Neuronal stem cell (in vitro differentiated cells): ENCODE data around the gene YWHAG.

Experiments
- DNase-seq: peaks from one replicate; pipeline ENCODE4 v3.0.0-alpha.2; 2013; ENCODE audit warnings: low spot score
- H2AFZ ChIP-seq: one replicate; pipeline ENCODE4 v1.6.1; 2013; ENCODE audit warnings: mild to moderate bottlenecking, low read length, inconsistent platforms
- H2AK5ac ChIP-seq: 2 replicates; pipeline ENCODE4 v1.6.1; 2013; ENCODE audit warnings: low read depth, mild to moderate bottlenecking, inconsistent platforms, low read length, moderate library complexity, mixed read lengths
- H2BK120ac ChIP-seq: 2 replicates; pipeline ENCODE4 v1.6.1; 2013; ENCODE audit warnings: low read depth, mild to moderate bottlenecking, inconsistent platforms, low read length, moderate library complexity, mixed read lengths
- H2BK12ac ChIP-seq: one replicate; pipeline ENCODE4 v1.6.1; 2013; ENCODE audit warnings: low read length, inconsistent platforms
- H2BK15ac ChIP-seq: 2 replicates; pipeline ENCODE4 v1.6.1; 2013; ENCODE audit warnings: mild to moderate bottlenecking, low read length, inconsistent platforms, mixed read lengths
- H2BK5ac ChIP-seq: one replicate; pipeline ENCODE4 v1.6.1; 2013; ENCODE audit warnings: inconsistent platforms, mild to moderate bottlenecking, low read length, moderate library complexity
- H3K14ac ChIP-seq: one replicate; pipeline ENCODE4 v1.6.1; 2013; ENCODE audit warnings: low read length, inconsistent platforms
- H3K18ac ChIP-seq: 2 replicates; pipeline ENCODE4 v1.6.1; 2013; ENCODE audit warnings: low read length, inconsistent platforms
- H3K23ac ChIP-seq: 2 replicates; pipeline ENCODE4 v1.6.1; 2013; ENCODE audit warnings: low read depth, mild to moderate bottlenecking, mixed read lengths, low read length, inconsistent platforms; ENCODE audit not compliant: poor library complexity
- H3K27ac ChIP-seq: replicated peaks from 3 replicates; pipeline ENCODE4 v1.5.1; 2013; ENCODE audit warnings: low read length, inconsistent platforms
- H3K27me3 ChIP-seq, 3 experiments: 2 replicates each; pipeline ENCODE4 v1.6.1; 2013; ENCODE audit warnings: low read length in 3 of 3, mild to moderate bottlenecking in 2 of 3, inconsistent platforms in 1 of 3, low read depth in 1 of 3, mixed read lengths in 1 of 3, moderate library complexity in 1 of 3; ENCODE audit not compliant: control insufficient read depth in 3 of 3, insufficient read depth in 3 of 3
- H3K36me3 ChIP-seq, 2 donors: replicated peaks in 1 of 2; 2 replicates each; pipeline ENCODE4 v1.6.1; 2013; ENCODE audit warnings: low read length in 2 of 2; ENCODE audit not compliant: control insufficient read depth in 2 of 2, insufficient read depth in 2 of 2
- H3K4ac ChIP-seq: 2 replicates; pipeline ENCODE4 v1.6.1; 2013; ENCODE audit warnings: inconsistent platforms, mild to moderate bottlenecking, low read length, moderate library complexity
- H3K4me1 ChIP-seq, 2 donors: 1 replicate in 1 of 2; 2 replicates in 1 of 2; pipeline ENCODE4 v1.6.1; 2013; ENCODE audit warnings: low read length in 2 of 2, low read depth in 1 of 2; ENCODE audit not compliant: control insufficient read depth in 2 of 2, insufficient read depth in 1 of 2
- H3K4me2 ChIP-seq: one replicate; pipeline ENCODE4 v1.6.1; 2013; ENCODE audit warnings: mild to moderate bottlenecking, low read length, inconsistent platforms; ENCODE audit not compliant: insufficient read depth, poor library complexity, severe bottlenecking
- H3K4me3 ChIP-seq, 2 donors: 2 replicates each; pipeline ENCODE4 v1.5.1; 2013; ENCODE audit warnings: low read length in 2 of 2, mild to moderate bottlenecking in 2 of 2, inconsistent platforms in 1 of 2, moderate library complexity in 1 of 2
- H3K79me1 ChIP-seq: one replicate; pipeline ENCODE4 v1.6.1; 2013; ENCODE audit warnings: low read depth, mild to moderate bottlenecking, inconsistent platforms, low read length, moderate library complexity
- H3K9ac ChIP-seq: one replicate; pipeline ENCODE4 v1.6.1; 2013; ENCODE audit warnings: mild to moderate bottlenecking, low read depth, low read length, inconsistent platforms; ENCODE audit not compliant: poor library complexity
- H3K9me3 ChIP-seq, 2 donors: replicated peaks in 1 of 2; 2 replicates each; pipeline versions ENCODE3 to v1.6.1; 2013; ENCODE audit warnings: low read length in 2 of 2, mild to moderate bottlenecking in 2 of 2, inconsistent platforms in 1 of 2, low read depth in 1 of 2, mixed read lengths in 1 of 2, moderate library complexity in 1 of 2; ENCODE audit not compliant: control insufficient read depth in 2 of 2, insufficient read depth in 1 of 2
- H4K8ac ChIP-seq: one replicate; pipeline ENCODE4 v1.6.1; 2013; ENCODE audit warnings: low read depth, mild to moderate bottlenecking, inconsistent platforms, low read length, moderate library complexity
- H4K91ac ChIP-seq: one replicate; pipeline ENCODE4 v1.6.1; 2013; ENCODE audit warnings: low read length, low read depth, mild to moderate bottlenecking, inconsistent platforms; ENCODE audit not compliant: poor library complexity
- WGBS, 2 donors: extraction: QIAGEN DNeasy Blood & Tissue Kit; methylation state at CpG; one replicate each; pipeline ENCODE4 v1.1.7; 2013; ENCODE audit warnings: missing lambda C conversion rate in 2 of 2, mixed read lengths in 1 of 2; ENCODE audit not compliant: insufficient read length in 2 of 2, insufficient replicate concordance in 1 of 2; ENCODE audit errors: extremely low coverage in 2 of 2; 5-methylcytosine and 5-hydroxymethylcytosine counted together

The YWHAG gene

GRCh38 chr7:76357475-76358010 is 1.2 kb downstream of the YWHAG start:
- Histone ChIP-seq H3K9me3 (peaks cover 2 to 34% of the 10 kb centered on the region in 2 donors), H3K4me3 (peak overlapping the region; percentile 72 to 95), H3K27me3 (no peaks in the 10 kb centered on the region), H2BK120ac (no peak overlapping the region), H2AFZ (no peak overlapping the region), H3K4me1 (peaks cover 6 to 9% of the 10 kb centered on the region in 2 donors), H2BK15ac (no peak overlapping the region), H4K91ac (no peak overlapping the region), H2BK5ac (no peak overlapping the region), H3K9ac (no peak overlapping the region), H3K23ac (no peak overlapping the region), H3K4me2 (peak overlapping the region; percentile 60), H3K14ac (no peak overlapping the region), H3K79me1 (peaks cover 3% of the 10 kb centered on the region), H3K36me3 (peaks cover 5 to 49% of the 10 kb centered on the region in 2 donors), H2AK5ac (no peak overlapping the region), H3K27ac (no peak overlapping the region), H3K18ac (no peak overlapping the region), H2BK12ac (no peak overlapping the region), H4K8ac (no peak overlapping the region), H3K4ac (no peak overlapping the region)
- no CpG with 5 or more reads among the region's 10 CpGs for WGBS, 2 donors
- DNase-seq: no peak

GRCh38 chr7:76356823-76357222 is 2.0 kb downstream of the YWHAG start:
- H4K8ac ChIP-seq: no peak overlapping the region
- no peak overlapping the region for H2BK12ac ChIP-seq
- H3K27ac ChIP-seq: no peak overlapping the region
- H2AK5ac ChIP-seq: no peak overlapping the region
- H2AFZ ChIP-seq: no peak overlapping the region
- no peak for DNase-seq
- peaks cover 6 to 9% of the 10 kb centered on the region in 2 donors for H3K4me1 ChIP-seq
- whole genome bisulfite sequencing, 2 donors: no CpG with 5 or more reads among the region's 6 CpGs
- H2BK120ac ChIP-seq: no peak overlapping the region
- H3K4ac ChIP-seq: no peak overlapping the region
- H3K27me3 ChIP-seq: no peaks in the 10 kb centered on the region
- no peak overlapping the region for H3K4me2 ChIP-seq
- peaks cover 5 to 42% of the 10 kb centered on the region in 2 donors for H3K9me3 ChIP-seq
- H3K36me3 ChIP-seq: peaks cover 7 to 57% of the 10 kb centered on the region in 2 donors
- H3K9ac ChIP-seq: no peak overlapping the region
- no peak overlapping the region for H2BK5ac ChIP-seq
- peaks cover 5% of the 10 kb centered on the region for H3K79me1 ChIP-seq
- no peak overlapping the region for H4K91ac ChIP-seq
- H3K14ac ChIP-seq: no peak overlapping the region
- H2BK15ac ChIP-seq: no peak overlapping the region
- peak overlapping the region in 1 of 2 donors; percentile 72 for H3K4me3 ChIP-seq
- no peak overlapping the region for H3K18ac ChIP-seq
- no peak overlapping the region for H3K23ac ChIP-seq

- no peak overlapping the region for H4K91ac ChIP-seq
- no peak overlapping the region for H2BK15ac ChIP-seq
- H3K79me1 ChIP-seq: peaks cover 5% of the 10 kb centered on the region
- no peak overlapping the region for H3K23ac ChIP-seq
- H3K9me3 ChIP-seq: peaks cover 7 to 49% of the 10 kb centered on the region in 2 donors
- no peak overlapping the region for H3K9ac ChIP-seq
- no peak overlapping the region for H3K4ac ChIP-seq
- H3K4me3 ChIP-seq: no peak overlapping the region
- H3K18ac ChIP-seq: no peak overlapping the region
- H3K4me2 ChIP-seq: no peak overlapping the region
- no peak overlapping the region for H2BK120ac ChIP-seq
- H2BK5ac ChIP-seq: no peak overlapping the region
- H3K36me3 ChIP-seq: peaks cover 10 to 64% of the 10 kb centered on the region in 2 donors
- DNase-seq: no peak
- H3K14ac ChIP-seq: no peak overlapping the region
- no peak overlapping the region for H2AK5ac ChIP-seq
- H2AFZ ChIP-seq: no peak overlapping the region
- H3K27me3 ChIP-seq: no peaks in the 10 kb centered on the region
- H3K27ac ChIP-seq: no peak overlapping the region
- H2BK12ac ChIP-seq: no peak overlapping the region
- peaks cover 6 to 9% of the 10 kb centered on the region in 2 donors for H3K4me1 ChIP-seq
- no CpG with 5 or more reads among the region's 4 CpGs for WGBS, 2 donors
- no peak overlapping the region for H4K8ac ChIP-seq
Measured at GRCh38 chr7:76356115-76356514, 2.7 kb downstream of the YWHAG start.

GRCh38 chr7:76354981-76355730 is 3.6 kb downstream of the YWHAG start:
- H2BK15ac ChIP-seq: no peak overlapping the region
- H2BK5ac ChIP-seq: no peak overlapping the region
- no peak overlapping the region for H4K8ac ChIP-seq
- no peak overlapping the region for H3K18ac ChIP-seq
- H3K9ac ChIP-seq: no peak overlapping the region
- H2AFZ ChIP-seq: no peak overlapping the region
- WGBS, 2 donors: no CpG with 5 or more reads among the region's 9 CpGs
- H2AK5ac ChIP-seq: no peak overlapping the region
- H3K79me1 ChIP-seq: peaks cover 5% of the 10 kb centered on the region
- no peak overlapping the region for H3K23ac ChIP-seq
- H3K27ac ChIP-seq: no peak overlapping the region
- no peak overlapping the region for H4K91ac ChIP-seq
- H3K36me3 ChIP-seq: peaks cover 13 to 73% of the 10 kb centered on the region in 2 donors
- H3K4me1 ChIP-seq: peaks cover 6 to 9% of the 10 kb centered on the region in 2 donors
- no peaks in the 10 kb centered on the region for H3K27me3 ChIP-seq
- H2BK120ac ChIP-seq: no peak overlapping the region
- no peak overlapping the region for H3K4me3 ChIP-seq
- H3K4ac ChIP-seq: no peak overlapping the region
- H3K9me3 ChIP-seq: peaks cover 7 to 53% of the 10 kb centered on the region in 2 donors
- H3K4me2 ChIP-seq: no peak overlapping the region
- no peak overlapping the region for H2BK12ac ChIP-seq
- no peak overlapping the region for H3K14ac ChIP-seq
- DNase-seq: no peak
